CD4-positive, CD25-positive, alpha-beta regulatory T cell (primary cell): ENCODE results near the gene LRMDA. TPM values are rescaled to one million over a fixed set of nuclear protein-coding genes. Genes with fewer than 3 reads are reported as not detected.

Experiments used
- ATAC-seq, 2 donors: fragments of 150-1000 bp; cut with Tn5 transposase; one replicate each; pipeline ENCODE4 v1.10.0; 2021; ENCODE audit warnings: low read depth in 2 of 2, moderate number of reproducible peaks in 2 of 2, moderate library complexity in 1 of 2
- DNase-seq, 3 donors: peaks; one replicate each; pipeline versions ENCODE4 v3.0.0 to v3.0.0-alpha.2; 2012 to 2022; ENCODE audit warnings: mixed read lengths in 1 of 3
- H3K27ac ChIP-seq: one replicate; pipeline ENCODE4 v1.7.0; 2013; ENCODE audit warnings: mild to moderate bottlenecking, low read length; ENCODE audit not compliant: insufficient read depth, poor library complexity, severe bottlenecking
- H3K27me3 ChIP-seq: one replicate; pipeline ENCODE4 v1.7.0; 2013; ENCODE audit warnings: low read length; ENCODE audit not compliant: control insufficient read depth, insufficient read depth
- H3K36me3 ChIP-seq: one replicate; pipeline ENCODE4 v1.7.0; 2013; ENCODE audit warnings: mild to moderate bottlenecking, low read length, moderate library complexity; ENCODE audit not compliant: control insufficient read depth, insufficient read depth
- H3K4me1 ChIP-seq: 2 replicates; pipeline ENCODE4 v1.7.0; 2013; ENCODE audit warnings: mild to moderate bottlenecking, low read length; ENCODE audit not compliant: insufficient read depth, control insufficient read depth, poor library complexity, severe bottlenecking
- H3K4me3 ChIP-seq: one replicate; pipeline ENCODE4 v1.7.0; 2013; ENCODE audit warnings: low read depth, mild to moderate bottlenecking, low read length, moderate library complexity
- H3K9me3 ChIP-seq, 2 experiments: 1 replicate in 1 of 2; 2 replicates in 1 of 2; pipeline ENCODE4 v1.7.0; 2013; ENCODE audit warnings: low read length in 2 of 2, mild to moderate bottlenecking in 1 of 2, moderate library complexity in 1 of 2; ENCODE audit not compliant: control insufficient read depth in 2 of 2
- H3K27ac Mint-ChIP-seq, 3 donors: one replicate each; pipeline ENCODE4 v1.8.0; 2020 to 2022; ENCODE audit warnings: mild to moderate bottlenecking in 3 of 3, mixed read lengths in 3 of 3, moderate library complexity in 2 of 3
- H3K27me3 Mint-ChIP-seq: one replicate; pipeline ENCODE4 v1.8.0; 2022; ENCODE audit warnings: mild to moderate bottlenecking, mixed read lengths
- H3K36me3 Mint-ChIP-seq: one replicate; pipeline ENCODE4 v1.8.0; 2020; ENCODE audit warnings: mixed read lengths
- H3K4me1 Mint-ChIP-seq, 4 donors: one replicate each; pipeline ENCODE4 v1.8.0; 2020 to 2022; ENCODE audit warnings: mixed read lengths in 4 of 4, mild to moderate bottlenecking in 1 of 4
- H3K4me3 Mint-ChIP-seq, 4 donors: one replicate each; pipeline ENCODE4 v1.8.0; 2020 to 2022; ENCODE audit warnings: mild to moderate bottlenecking in 4 of 4, mixed read lengths in 4 of 4, moderate library complexity in 3 of 4
- H3K9me3 Mint-ChIP-seq, 7 donors: one replicate each; pipeline ENCODE4 v1.8.0; 2020 to 2022; ENCODE audit warnings: mixed read lengths in 7 of 7, mild to moderate bottlenecking in 3 of 7, moderate library complexity in 2 of 7
- polyA plus RNA-seq, 4 donors: library from polyadenylated mRNA; unstranded; fragments of 300-500 nt; fragmentation: Illumina TruSeq; gene quantifications; one replicate each; pipeline ENCODE4 v1.2.3, GENCODE V29; 2021
- total RNA-seq: library from RNA; stranded (reverse); gene quantifications from one replicate; pipeline ENCODE4 v1.2.3, GENCODE V29; 2022

Gene LRMDA
- total and polyA plus RNA-seq, 5 donors from 2014 or later = 0.10 TPM; not detected in 4

- no peaks in the 10 kb centered on the region for H3K4me1 Mint-ChIP-seq
Observed at GRCh38 chr10:75929630-75930161, 498.3 kb downstream of the LRMDA start.

GRCh38 chr10:75932921-75933320 lies 501.5 kb downstream of the LRMDA start:
- no peak for DNase-seq
- H3K9me3 Mint-ChIP-seq = peaks cover 0 to 1% (median 0%) of the 10 kb centered on the region in 7 donors
- no peak overlapping the region for H3K4me3 ChIP-seq

More at GRCh38 chr10:75929630-75930161, 498.3 kb downstream of the LRMDA start:
- Histone ChIP-seq H3K27me3 (no peaks in the 10 kb centered on the region), H3K4me1 (no peaks in the 10 kb centered on the region), H3K36me3 (no peaks in the 10 kb centered on the region), H3K9me3 (no peaks in the 10 kb centered on the region), H3K4me3 (no peak overlapping the region), H3K27ac (no peak overlapping the region)
- Mint-ChIP-seq H3K36me3 (no peaks in the 10 kb centered on the region), H3K9me3 (peaks cover 0 to 1% (median 0%) of the 10 kb centered on the region in 7 donors), H3K27ac (no peak overlapping the region), H3K4me3 (no peak overlapping the region), H3K27me3 (no peaks in the 10 kb centered on the region)
- no peak for DNase-seq
- ATAC-seq = no peak

GRCh38 chr10:75935240-75935639 lies 503.8 kb downstream of the LRMDA start:
- Mint-ChIP-seq H3K27ac (no peak overlapping the region), H3K9me3 (peaks cover 0 to 2% (median 0%) of the 10 kb centered on the region in 7 donors), H3K36me3 (no peaks in the 10 kb centered on the region), H3K27me3 (peaks cover 4% of the 10 kb centered on the region), H3K4me3 (no peak overlapping the region), H3K4me1 (no peaks in the 10 kb centered on the region)
- Histone ChIP-seq H3K4me1 (no peaks in the 10 kb centered on the region), H3K27me3 (no peaks in the 10 kb centered on the region), H3K9me3 (no peaks in the 10 kb centered on the region), H3K36me3 (no peaks in the 10 kb centered on the region), H3K4me3 (no peak overlapping the region), H3K27ac (no peak overlapping the region)
- ATAC-seq (no peak), DNase-seq (no peak)

More at GRCh38 chr10:75932921-75933320, 501.5 kb downstream of the LRMDA start:
- H3K27ac Mint-ChIP-seq = no peak overlapping the region
- Histone ChIP-seq H3K36me3 (no peaks in the 10 kb centered on the region), H3K9me3 (no peaks in the 10 kb centered on the region), H3K27ac (no peak overlapping the region), H3K4me1 (no peaks in the 10 kb centered on the region), H3K27me3 (no peaks in the 10 kb centered on the region)
- H3K4me1 Mint-ChIP-seq = no peaks in the 10 kb centered on the region
- H3K4me3 Mint-ChIP-seq = no peak overlapping the region
- ATAC-seq = no peak
- H3K27me3 Mint-ChIP-seq = peaks cover 2% of the 10 kb centered on the region
- H3K36me3 Mint-ChIP-seq = no peaks in the 10 kb centered on the region

- Mint-ChIP-seq H3K4me1 (no peaks in the 10 kb centered on the region), H3K36me3 (no peaks in the 10 kb centered on the region), H3K9me3 (peaks cover 0 to 2% (median 0%) of the 10 kb centered on the region in 7 donors), H3K27ac (no peak overlapping the region), H3K27me3 (peaks cover 4% of the 10 kb centered on the region), H3K4me3 (no peak overlapping the region)
- H3K27me3 ChIP-seq = no peaks in the 10 kb centered on the region
- no peaks in the 10 kb centered on the region for H3K4me1 ChIP-seq
- H3K9me3 ChIP-seq = no peaks in the 10 kb centered on the region
- DNase-seq (no peak), ATAC-seq (no peak)
- H3K36me3 ChIP-seq = no peaks in the 10 kb centered on the region
- no peak overlapping the region for H3K27ac ChIP-seq
- H3K4me3 ChIP-seq = no peak overlapping the region
Observed at GRCh38 chr10:75935650-75936400, 504.4 kb downstream of the LRMDA start.

- H3K36me3 ChIP-seq = no peaks in the 10 kb centered on the region
- Mint-ChIP-seq H3K27me3 (peaks cover 4% of the 10 kb centered on the region), H3K9me3 (peaks cover 0 to 2% (median 0%) of the 10 kb centered on the region in 7 donors), H3K36me3 (no peaks in the 10 kb centered on the region), H3K27ac (no peak overlapping the region), H3K4me3 (no peak overlapping the region), H3K4me1 (no peaks in the 10 kb centered on the region)
- no peak overlapping the region for H3K4me3 ChIP-seq
- no peaks in the 10 kb centered on the region for H3K9me3 ChIP-seq
- DNase-seq (no peak), ATAC-seq (no peak)
- H3K27me3 ChIP-seq = no peaks in the 10 kb centered on the region
- H3K27ac ChIP-seq = no peak overlapping the region
- H3K4me1 ChIP-seq = no peaks in the 10 kb centered on the region
Observed at GRCh38 chr10:75936841-75937240, 505.4 kb downstream of the LRMDA start.

GRCh38 chr10:75937823-75938222 lies 506.4 kb downstream of the LRMDA start:
- ATAC-seq = no peak
- Histone ChIP-seq H3K36me3 (no peaks in the 10 kb centered on the region), H3K27ac (no peak overlapping the region), H3K4me3 (no peak overlapping the region), H3K27me3 (no peaks in the 10 kb centered on the region), H3K4me1 (no peaks in the 10 kb centered on the region), H3K9me3 (no peaks in the 10 kb centered on the region)
- H3K9me3 Mint-ChIP-seq = peaks cover 0 to 2% (median 0%) of the 10 kb centered on the region in 7 donors
- peaks cover 4% of the 10 kb centered on the region for H3K27me3 Mint-ChIP-seq
- DNase-seq = no peak
- no peaks in the 10 kb centered on the region for H3K4me1 Mint-ChIP-seq
- no peak overlapping the region for H3K4me3 Mint-ChIP-seq
- H3K27ac Mint-ChIP-seq = no peak overlapping the region
- no peaks in the 10 kb centered on the region for H3K36me3 Mint-ChIP-seq

- H3K27ac ChIP-seq = no peak overlapping the region
- peaks cover 4% of the 10 kb centered on the region for H3K27me3 Mint-ChIP-seq
Observed at GRCh38 chr10:75938380-75939122, 507.1 kb downstream of the LRMDA start.

More at GRCh38 chr10:75938380-75939122, 507.1 kb downstream of the LRMDA start:
- H3K4me1 Mint-ChIP-seq = no peaks in the 10 kb centered on the region
- no peaks in the 10 kb centered on the region for H3K27me3 ChIP-seq
- no peaks in the 10 kb centered on the region for H3K36me3 ChIP-seq
- no peaks in the 10 kb centered on the region for H3K36me3 Mint-ChIP-seq
- H3K9me3 ChIP-seq = no peaks in the 10 kb centered on the region
- H3K9me3 Mint-ChIP-seq = peaks cover 0 to 2% (median 0%) of the 10 kb centered on the region in 7 donors
- no peak for ATAC-seq
- no peaks in the 10 kb centered on the region for H3K4me1 ChIP-seq
- H3K27ac Mint-ChIP-seq = no peak overlapping the region
- H3K4me3 ChIP-seq = no peak overlapping the region
- DNase-seq = no peak
- H3K4me3 Mint-ChIP-seq = no peak overlapping the region
